Lower lobe of right lung (tissue), 2 donors: ENCODE measurements around the gene OR4D1. TPM values are rescaled to one million over a fixed set of nuclear protein-coding genes. Genes with fewer than 3 reads are reported as not detected.

Experiments
- ATAC-seq, 2 donors: fragments of 200-7000 bp; cut with Tn5 transposase; one replicate each; pipeline ENCODE4 v1.9.1; 2020 to 2022; ENCODE audit warnings: mild to moderate bottlenecking in 2 of 2, moderate library complexity in 2 of 2
- DNase-seq: peaks from one replicate; pipeline ENCODE4 v3.0.0-alpha.2; 2020
- H3K27ac ChIP-seq: fragments of 200-600 bp; one replicate; pipeline ENCODE4 v1.8.0; 2022
- H3K27me3 ChIP-seq: fragments of 200-600 bp; one replicate; pipeline ENCODE4 v1.8.0; 2022; ENCODE audit warnings: low read depth
- H3K36me3 ChIP-seq: fragments of 200-600 bp; one replicate; pipeline ENCODE4 v1.8.0; 2022; ENCODE audit warnings: mild to moderate bottlenecking
- H3K4me1 ChIP-seq: fragments of 200-600 bp; one replicate; pipeline ENCODE4 v1.8.0; 2022
- H3K4me3 ChIP-seq: fragments of 200-600 bp; one replicate; pipeline ENCODE4 v1.8.0; 2022; ENCODE audit warnings: mild to moderate bottlenecking
- H3K9me3 ChIP-seq: fragments of 200-600 bp; one replicate; pipeline ENCODE4 v1.8.0; 2022
- intact Hi-C: fragments of 100-400 bp; cut with DNase I; formaldehyde crosslinking; loops from one replicate; pipeline ENCODE4 v1.11.0; 2022
- total RNA-seq: library from RNA; stranded (reverse); fragmentation: NEBNext Ultra II Directional; extraction: Animal tissue kit (Norgen Biotek cat#: 25700); gene quantifications from one replicate; pipeline ENCODE4 v1.2.1, GENCODE V29; 2021
- TF ChIP-seq, protein P1 (sequence below): fragments of 200-600 bp; IDR thresholded peaks from one replicate; pipeline ENCODE4 v1.8.0; 2022; ENCODE audit warnings: antibody characterized with exemption, mild to moderate bottlenecking
- donor health status: DM: no; HTN: yes; CAD: no; lungs with severe emphysema.

Gene OR4D1
- total RNA-seq, 1 donor from 2014 or later = not detected

DNA sequence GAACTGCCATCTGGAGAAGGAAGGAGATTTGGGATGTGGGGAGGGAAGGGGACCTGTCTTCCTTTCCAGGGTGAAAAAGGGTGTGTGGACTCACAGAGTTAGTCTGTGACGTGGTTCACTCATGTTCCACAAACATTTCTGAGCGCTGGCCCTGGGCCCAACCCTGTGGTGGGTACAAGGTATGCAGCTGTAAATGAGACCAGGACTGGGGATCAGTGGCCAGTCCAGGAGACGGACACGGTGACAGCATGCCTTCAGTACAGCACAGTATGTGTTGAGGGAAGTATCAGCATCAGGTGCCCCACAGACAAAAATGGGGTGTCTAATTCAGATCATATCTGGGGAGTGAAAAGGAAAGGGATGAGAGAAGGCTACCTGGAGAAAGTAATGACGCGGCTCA, 38.9 kb downstream of the OR4D1 start:
- ATAC-seq = no peak
- intact Hi-C loops = no loop called here
- H3K27me3 ChIP-seq = peaks cover 11% of the 10 kb centered on the region

DNA sequence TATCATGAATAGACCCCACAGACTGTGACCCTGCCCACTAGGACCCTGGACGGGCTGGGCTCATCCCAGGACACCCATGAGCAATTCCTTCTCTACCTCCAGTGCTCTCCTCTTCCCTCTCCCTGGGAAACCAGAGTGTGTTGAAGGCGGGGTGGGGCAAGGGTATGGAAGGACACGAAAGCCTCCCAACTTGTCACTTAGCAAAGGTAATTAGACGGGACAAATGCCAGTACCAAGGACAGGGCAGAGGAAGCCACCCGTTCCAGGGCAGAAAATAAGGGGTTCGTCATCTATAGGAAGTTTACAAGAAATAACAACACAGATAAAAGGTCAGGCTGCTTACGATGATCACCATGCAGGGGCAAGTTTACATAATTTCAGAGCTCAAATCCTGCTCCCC, 39.5 kb downstream of the OR4D1 start:
- H3K9me3 ChIP-seq = no peaks in the 10 kb centered on the region
- no peak overlapping the region for H3K4me3 ChIP-seq
- no peak overlapping the region for H3K27ac ChIP-seq
- no peak for ATAC-seq
- H3K27me3 ChIP-seq = peaks cover 11% of the 10 kb centered on the region
- no peak for DNase-seq
- H3K36me3 ChIP-seq = no peaks in the 10 kb centered on the region
- intact Hi-C loops = no loop called here
- no peaks in the 10 kb centered on the region for H3K4me1 ChIP-seq
- TF ChIP-seq, protein P1, sequence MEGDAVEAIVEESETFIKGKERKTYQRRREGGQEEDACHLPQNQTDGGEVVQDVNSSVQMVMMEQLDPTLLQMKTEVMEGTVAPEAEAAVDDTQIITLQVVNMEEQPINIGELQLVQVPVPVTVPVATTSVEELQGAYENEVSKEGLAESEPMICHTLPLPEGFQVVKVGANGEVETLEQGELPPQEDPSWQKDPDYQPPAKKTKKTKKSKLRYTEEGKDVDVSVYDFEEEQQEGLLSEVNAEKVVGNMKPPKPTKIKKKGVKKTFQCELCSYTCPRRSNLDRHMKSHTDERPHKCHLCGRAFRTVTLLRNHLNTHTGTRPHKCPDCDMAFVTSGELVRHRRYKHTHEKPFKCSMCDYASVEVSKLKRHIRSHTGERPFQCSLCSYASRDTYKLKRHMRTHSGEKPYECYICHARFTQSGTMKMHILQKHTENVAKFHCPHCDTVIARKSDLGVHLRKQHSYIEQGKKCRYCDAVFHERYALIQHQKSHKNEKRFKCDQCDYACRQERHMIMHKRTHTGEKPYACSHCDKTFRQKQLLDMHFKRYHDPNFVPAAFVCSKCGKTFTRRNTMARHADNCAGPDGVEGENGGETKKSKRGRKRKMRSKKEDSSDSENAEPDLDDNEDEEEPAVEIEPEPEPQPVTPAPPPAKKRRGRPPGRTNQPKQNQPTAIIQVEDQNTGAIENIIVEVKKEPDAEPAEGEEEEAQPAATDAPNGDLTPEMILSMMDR = no peak

More for the DNA sequence above, 38.9 kb downstream of the OR4D1 start:
- H3K4me1 ChIP-seq = no peaks in the 10 kb centered on the region
- no peaks in the 10 kb centered on the region for H3K36me3 ChIP-seq
- no peak overlapping the region for H3K4me3 ChIP-seq
- no peak overlapping the region for H3K27ac ChIP-seq
- DNase-seq = no peak
- no peaks in the 10 kb centered on the region for H3K9me3 ChIP-seq
- TF ChIP-seq, protein P1 = no peak

DNA sequence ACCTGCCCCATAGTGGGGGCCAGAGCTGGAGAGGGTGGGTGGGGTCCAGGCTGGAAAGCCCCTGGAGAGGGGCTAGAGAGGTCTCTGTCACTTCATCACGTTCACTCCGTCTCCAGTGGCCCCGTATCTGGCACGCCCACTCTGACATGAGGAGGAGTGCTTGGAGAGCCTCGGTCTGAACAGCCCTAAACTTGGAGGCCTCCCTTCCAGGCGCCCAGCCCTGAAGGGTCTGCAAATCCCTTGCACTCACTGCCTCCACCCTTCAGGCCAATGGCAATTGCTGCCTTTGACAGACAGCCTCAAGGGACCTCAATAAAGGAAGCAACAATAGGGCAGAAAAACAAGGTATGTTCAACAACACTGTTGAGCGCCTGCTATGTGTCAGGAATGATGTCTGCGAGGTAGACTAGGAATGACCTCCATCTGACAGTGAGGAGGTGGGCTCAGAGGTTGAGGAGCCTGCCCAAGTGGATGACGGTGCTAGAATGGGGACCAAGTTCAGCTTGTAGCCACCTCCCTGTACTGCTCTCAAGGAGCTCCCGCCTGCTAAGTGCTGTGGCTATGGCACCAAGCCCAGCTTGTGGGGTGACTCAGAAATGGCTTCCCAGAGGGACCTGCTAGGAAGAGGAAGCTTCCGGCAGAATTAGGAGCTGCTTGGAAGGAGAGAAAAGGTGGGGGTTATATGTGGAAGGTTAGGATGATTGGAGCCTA, 41.4 kb downstream of the OR4D1 start:
- H3K27me3 ChIP-seq = peaks cover 11% of the 10 kb centered on the region
- intact Hi-C loops = no loop called here
- no peaks in the 10 kb centered on the region for H3K36me3 ChIP-seq
- ATAC-seq (peak; percentile 80 to 86), DNase-seq (peak; percentile 79)
- H3K9me3 ChIP-seq = no peaks in the 10 kb centered on the region
- H3K27ac ChIP-seq = no peak overlapping the region
- TF ChIP-seq, protein P1 = no peak
- H3K4me3 ChIP-seq = no peak overlapping the region
- no peaks in the 10 kb centered on the region for H3K4me1 ChIP-seq

DNA sequence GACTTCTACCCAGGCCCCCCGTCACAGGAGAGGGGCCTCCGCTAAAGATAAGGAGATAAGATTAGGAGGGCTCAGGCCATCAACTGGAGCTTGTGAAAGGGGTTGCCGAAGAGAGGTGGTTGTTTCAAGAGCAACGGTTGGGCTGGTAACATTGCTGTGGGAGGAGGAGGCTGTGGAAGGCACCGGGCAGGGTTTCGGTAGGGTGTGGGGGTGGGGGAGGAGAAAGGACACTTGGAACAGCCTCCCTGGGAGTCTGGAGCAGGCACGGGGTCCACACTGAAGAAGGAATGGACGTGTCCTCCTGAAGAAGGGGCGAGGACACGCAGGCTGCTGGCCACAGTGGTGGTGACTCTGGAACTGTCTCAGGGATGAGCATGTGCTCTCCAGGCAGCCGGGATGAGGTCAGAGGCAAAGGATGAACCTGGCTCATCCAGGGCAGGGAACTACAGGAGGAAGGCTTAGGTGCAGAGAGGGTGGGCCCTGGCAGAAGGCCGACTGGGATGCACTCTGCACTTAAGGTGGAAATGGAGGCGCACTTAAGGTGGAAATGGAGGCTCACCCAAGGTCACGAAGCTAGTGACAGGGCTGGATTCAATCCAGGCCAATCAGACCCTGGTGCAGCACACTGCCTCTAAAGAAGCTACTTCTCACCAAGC, 43.2 kb downstream of the OR4D1 start:
- H3K9me3 ChIP-seq = no peaks in the 10 kb centered on the region
- no peaks in the 10 kb centered on the region for H3K36me3 ChIP-seq
- no peak for ATAC-seq
- no peak overlapping the region for H3K4me3 ChIP-seq
- H3K4me1 ChIP-seq = no peaks in the 10 kb centered on the region
- H3K27me3 ChIP-seq = peaks cover 11% of the 10 kb centered on the region
- no peak overlapping the region for H3K27ac ChIP-seq
- TF ChIP-seq, protein P1 = no peak
- no peak for DNase-seq
- intact Hi-C loops = no loop called here

DNA sequence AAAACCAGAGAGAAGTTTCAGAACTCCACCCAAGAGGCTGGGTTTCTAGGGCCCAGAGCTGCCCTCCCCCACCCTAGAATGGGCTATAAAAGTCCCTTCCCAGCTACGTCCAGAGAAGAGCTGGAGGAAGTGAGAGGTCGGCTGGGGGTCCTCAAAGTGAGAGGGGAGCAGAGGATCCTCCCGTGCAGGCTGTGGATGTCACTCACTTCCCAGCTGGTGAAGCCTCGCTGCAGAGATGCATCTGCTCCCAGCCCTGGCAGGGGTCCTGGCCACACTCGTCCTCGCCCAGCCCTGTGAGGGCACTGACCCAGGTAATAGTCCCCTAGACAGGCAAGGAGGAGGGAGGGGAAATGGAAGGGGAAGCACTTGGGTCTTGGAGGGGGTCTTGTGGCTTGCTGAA, 44.4 kb downstream of the OR4D1 start, which contains the start of gene EPX:
TSS of gene EPX (plus strand) at position 115 of the 400 bp plus-strand sequence. CDS start at position 236, 121 bp downstream.
- H3K27me3 ChIP-seq = peaks cover 11% of the 10 kb centered on the region
- H3K4me3 ChIP-seq = no peak within 1 kb of the TSS
- no peaks in the 10 kb centered on the region for H3K9me3 ChIP-seq
- DNase-seq = no peak
- intact Hi-C loops = no loop called here
- no peak for ATAC-seq
- no peaks in the 10 kb centered on the region for H3K4me1 ChIP-seq
- TF ChIP-seq, protein P1 = no peak
- H3K36me3 ChIP-seq = no peaks in the 10 kb centered on the region
- no peak within 1 kb of the TSS for H3K27ac ChIP-seq
